ENCODE measurements around the gene EVA1C.
"Not testable (repeated sequence)": the region's sequence is repeated elsewhere in the genome, so short reads cannot be mapped to it uniquely, and the experiment has no call there.

DNA sequence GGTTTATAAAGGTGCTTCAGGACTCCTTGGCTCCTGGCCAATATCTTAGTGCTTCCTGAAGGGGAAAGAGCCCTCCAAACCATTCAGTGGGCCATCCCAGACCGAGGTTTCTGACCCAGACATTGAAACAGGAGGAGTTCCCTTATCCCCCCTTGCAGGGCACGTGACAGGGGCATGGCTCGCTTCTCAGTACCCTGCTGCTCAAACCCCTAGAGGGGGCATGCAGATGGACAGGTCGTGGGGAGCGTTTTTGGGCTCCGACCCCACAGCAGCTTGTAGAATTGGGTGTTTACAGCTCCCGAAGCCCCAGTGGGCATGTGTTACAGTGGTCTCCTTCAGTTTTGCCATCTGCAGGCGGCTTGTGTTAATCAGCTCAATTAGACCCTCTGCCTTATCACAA lies 39.7 kb downstream of the EVA1C start:
- TF ChIP-seq EZH2 (IDR thresholded peaks at IDR 0.05; ENCODE audit: borderline replicate concordance, insufficient read depth, low read depth, low read length, poor library complexity, severe bottlenecking): not testable (repeated sequence)
- TF ChIP-seq, protein P1, sequence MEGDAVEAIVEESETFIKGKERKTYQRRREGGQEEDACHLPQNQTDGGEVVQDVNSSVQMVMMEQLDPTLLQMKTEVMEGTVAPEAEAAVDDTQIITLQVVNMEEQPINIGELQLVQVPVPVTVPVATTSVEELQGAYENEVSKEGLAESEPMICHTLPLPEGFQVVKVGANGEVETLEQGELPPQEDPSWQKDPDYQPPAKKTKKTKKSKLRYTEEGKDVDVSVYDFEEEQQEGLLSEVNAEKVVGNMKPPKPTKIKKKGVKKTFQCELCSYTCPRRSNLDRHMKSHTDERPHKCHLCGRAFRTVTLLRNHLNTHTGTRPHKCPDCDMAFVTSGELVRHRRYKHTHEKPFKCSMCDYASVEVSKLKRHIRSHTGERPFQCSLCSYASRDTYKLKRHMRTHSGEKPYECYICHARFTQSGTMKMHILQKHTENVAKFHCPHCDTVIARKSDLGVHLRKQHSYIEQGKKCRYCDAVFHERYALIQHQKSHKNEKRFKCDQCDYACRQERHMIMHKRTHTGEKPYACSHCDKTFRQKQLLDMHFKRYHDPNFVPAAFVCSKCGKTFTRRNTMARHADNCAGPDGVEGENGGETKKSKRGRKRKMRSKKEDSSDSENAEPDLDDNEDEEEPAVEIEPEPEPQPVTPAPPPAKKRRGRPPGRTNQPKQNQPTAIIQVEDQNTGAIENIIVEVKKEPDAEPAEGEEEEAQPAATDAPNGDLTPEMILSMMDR (IDR thresholded peaks at IDR 0.05): not testable (repeated sequence)
